Parathyroid adenoma (tissue), 2 donors: ENCODE measurements around the gene ECEL1.

Source experiments
- H2AFZ ChIP-seq: fragments of 300-600 bp; sonication (generic); one replicate; pipeline ENCODE4 v1.7.0; 2017; ENCODE audit warnings: antibody characterized with exemption, mild to moderate bottlenecking
- H3K27ac ChIP-seq: fragments of 300-600 bp; sonication (generic); one replicate; pipeline ENCODE4 v1.7.0; 2017
- H3K27me3 ChIP-seq: fragments of 300-600 bp; sonication (generic); one replicate; pipeline ENCODE4 v1.7.0; 2017; ENCODE audit warnings: low read length; ENCODE audit not compliant: control insufficient read depth, insufficient read depth
- H3K36me3 ChIP-seq: fragments of 300-600 bp; sonication (generic); one replicate; pipeline ENCODE4 v1.7.0; 2017; ENCODE audit warnings: low read length; ENCODE audit not compliant: control insufficient read depth, insufficient read depth
- H3K4me1 ChIP-seq: fragments of 300-600 bp; sonication (generic); one replicate; pipeline ENCODE4 v1.7.0; 2017; ENCODE audit warnings: control low read depth
- H3K4me2 ChIP-seq: fragments of 300-600 bp; sonication (generic); one replicate; pipeline ENCODE4 v1.7.0; 2017; ENCODE audit warnings: low read length
- H3K4me3 ChIP-seq: fragments of 300-600 bp; sonication (generic); one replicate; pipeline ENCODE4 v1.7.0; 2017; ENCODE audit warnings: low read depth, low read length
- H3K79me2 ChIP-seq: fragments of 300-600 bp; sonication (generic); one replicate; pipeline ENCODE4 v1.7.0; 2017; ENCODE audit warnings: control low read depth
- H3K9ac ChIP-seq: fragments of 300-600 bp; sonication (generic); one replicate; pipeline ENCODE4 v1.7.0; 2017; ENCODE audit warnings: mild to moderate bottlenecking
- H3K9me3 ChIP-seq: fragments of 300-600 bp; sonication (generic); one replicate; pipeline ENCODE4 v1.7.0; 2017; ENCODE audit warnings: low read length; ENCODE audit not compliant: control insufficient read depth
- CTCF ChIP-seq: fragments of 300-600 bp; sonication (generic); IDR thresholded peaks from one replicate; pipeline ENCODE4 v1.7.0; 2017; ENCODE audit warnings: antibody characterized with exemption, mild to moderate bottlenecking
- donor health status: primary hyperparathyroidism.

The ECEL1 gene

GRCh38 chr2:232485757-232486557 is 1.7 kb downstream of the ECEL1 start:
- no peak overlapping the region for H3K9ac ChIP-seq
- H3K27me3 ChIP-seq, result peaks cover 3% of the 10 kb centered on the region
- H3K36me3 ChIP-seq, result no peaks in the 10 kb centered on the region
- H3K4me3 ChIP-seq, result no peak overlapping the region
- H3K79me2 ChIP-seq, result no peaks in the 10 kb centered on the region
- H3K4me2 ChIP-seq, result no peak overlapping the region
- no peak overlapping the region for H2AFZ ChIP-seq
- H3K9me3 ChIP-seq, result no peaks in the 10 kb centered on the region
- no peak overlapping the region for H3K27ac ChIP-seq
- H3K4me1 ChIP-seq, result no peaks in the 10 kb centered on the region
- TF ChIP-seq CTCF, result no peak

- H2AFZ ChIP-seq, result no peak overlapping the region
- no peak for TF ChIP-seq CTCF
- no peaks in the 10 kb centered on the region for H3K9me3 ChIP-seq
- H3K4me3 ChIP-seq, result no peak overlapping the region
- no peaks in the 10 kb centered on the region for H3K79me2 ChIP-seq
- H3K27me3 ChIP-seq, result peaks cover 3% of the 10 kb centered on the region
- no peak overlapping the region for H3K27ac ChIP-seq
- H3K4me2 ChIP-seq, result no peak overlapping the region
- no peaks in the 10 kb centered on the region for H3K4me1 ChIP-seq
- no peaks in the 10 kb centered on the region for H3K36me3 ChIP-seq
- no peak overlapping the region for H3K9ac ChIP-seq
Observed at GRCh38 chr2:232485348-232485756, 2.3 kb downstream of the ECEL1 start.

- Histone ChIP-seq H3K4me2 (no peak overlapping the region), H2AFZ (no peak overlapping the region), H3K4me3 (no peak overlapping the region), H3K9me3 (no peaks in the 10 kb centered on the region), H3K36me3 (no peaks in the 10 kb centered on the region), H3K9ac (no peak overlapping the region), H3K79me2 (no peaks in the 10 kb centered on the region), H3K27ac (no peak overlapping the region), H3K4me1 (no peaks in the 10 kb centered on the region), H3K27me3 (peaks cover 3% of the 10 kb centered on the region)
- TF ChIP-seq CTCF, result no peak
Observed at GRCh38 chr2:232484628-232485347, 2.8 kb downstream of the ECEL1 start.

GRCh38 chr2:232483923-232484627 is 3.6 kb downstream of the ECEL1 start:
- Histone ChIP-seq H2AFZ (no peak overlapping the region), H3K9me3 (no peaks in the 10 kb centered on the region), H3K9ac (no peak overlapping the region), H3K36me3 (no peaks in the 10 kb centered on the region), H3K27me3 (peaks cover 3% of the 10 kb centered on the region), H3K27ac (no peak overlapping the region), H3K4me1 (no peaks in the 10 kb centered on the region), H3K4me2 (no peak overlapping the region), H3K79me2 (no peaks in the 10 kb centered on the region), H3K4me3 (no peak overlapping the region)
- TF ChIP-seq CTCF, result no peak
